DMS 273 treated with DMSO at 0.1 percent for 48 hours (cell line): ENCODE measurements around the gene TNFRSF4.

Source experiments
- DNase-seq: peaks from one replicate; lab custom pipeline; 2025; lab: John Stamatoyannopoulos, UW

TNFRSF4 gene

DNA sequence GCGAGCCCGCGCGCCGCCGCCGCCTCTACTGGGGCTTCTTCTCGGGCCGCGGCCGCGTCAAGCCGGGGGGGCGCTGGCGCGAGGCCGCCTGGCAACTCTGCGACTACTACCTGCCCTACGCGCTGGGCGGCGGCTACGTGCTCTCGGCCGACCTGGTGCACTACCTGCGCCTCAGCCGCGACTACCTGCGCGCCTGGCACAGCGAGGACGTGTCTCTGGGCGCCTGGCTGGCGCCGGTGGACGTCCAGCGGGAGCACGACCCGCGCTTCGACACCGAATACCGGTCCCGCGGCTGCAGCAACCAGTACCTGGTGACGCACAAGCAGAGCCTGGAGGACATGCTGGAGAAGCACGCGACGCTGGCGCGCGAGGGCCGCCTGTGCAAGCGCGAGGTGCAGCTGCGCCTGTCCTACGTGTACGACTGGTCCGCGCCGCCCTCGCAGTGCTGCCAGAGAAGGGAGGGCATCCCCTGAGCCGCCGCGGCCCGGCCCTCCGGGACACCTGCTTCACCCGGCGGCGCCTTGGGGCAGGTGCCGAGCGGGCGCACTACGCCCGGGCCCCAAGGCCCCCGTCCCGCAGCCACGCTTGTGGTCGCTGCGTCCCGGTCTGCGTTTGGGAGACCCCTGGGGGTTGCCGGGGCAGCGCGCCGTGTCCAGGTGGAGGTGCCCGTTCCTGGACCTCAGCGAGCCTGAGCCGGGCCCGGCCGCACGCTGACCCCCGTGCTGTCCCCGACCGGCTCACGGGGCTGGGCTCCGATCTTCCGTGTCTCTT, 19.0 kb upstream of the TNFRSF4 start:
- DNase-seq = no peak

GRCh38 chr1:1232208-1232795, 18.3 kb upstream of the TNFRSF4 start, which contains the start of gene B3GALT6:
TSS of gene B3GALT6 (plus strand) at chr1:1232237. CDS start at chr1:1232279, 42 bp downstream.
- no peak for DNase-seq

DNA sequence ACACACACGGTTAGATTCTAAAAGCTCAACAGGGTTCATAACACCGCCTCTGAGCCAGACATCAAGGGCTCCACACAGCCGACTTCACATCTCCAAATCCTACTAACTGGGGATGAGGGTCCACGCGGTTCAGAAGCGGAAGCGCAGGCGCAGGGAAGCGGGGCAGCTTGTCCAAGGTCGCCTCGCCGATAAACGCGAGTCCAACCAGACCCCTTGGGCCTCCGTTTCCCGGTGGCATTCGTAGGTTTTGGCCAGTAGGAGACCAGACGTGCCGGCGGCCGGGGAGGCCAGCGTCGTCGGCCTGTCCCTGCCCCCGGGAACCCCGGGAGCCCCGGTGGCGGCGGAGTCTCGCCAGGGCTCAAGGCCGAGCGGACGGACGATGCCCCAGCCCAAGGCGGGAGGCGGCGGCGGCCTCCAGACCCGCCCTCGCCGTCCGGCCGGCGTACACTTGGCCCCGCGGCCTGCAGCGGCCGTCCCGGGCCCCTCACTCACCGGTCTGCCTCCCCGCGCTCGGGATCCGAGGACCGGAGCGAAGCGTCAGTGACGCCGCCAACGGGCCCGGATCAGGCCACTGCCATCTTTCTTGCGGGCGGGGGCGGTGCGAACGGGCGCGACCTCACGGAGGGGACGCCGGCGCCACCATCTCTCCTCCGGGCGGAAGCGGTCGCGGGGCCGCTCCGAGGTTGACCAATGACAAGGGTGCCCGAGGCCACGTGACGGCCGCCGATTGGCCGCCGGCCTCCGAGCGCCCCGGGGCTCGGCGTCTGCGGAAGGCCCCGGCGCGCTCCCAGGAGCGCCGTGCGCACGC, 17.7 kb upstream of the TNFRSF4 start, which contains the start of gene SDF4:
SDF4 (minus strand) TSS at position 602 of the 808 bp plus-strand sequence. CDS start 3,229 bp downstream, outside the sequence.
- DNase-seq = peak; percentile 87

DNA sequence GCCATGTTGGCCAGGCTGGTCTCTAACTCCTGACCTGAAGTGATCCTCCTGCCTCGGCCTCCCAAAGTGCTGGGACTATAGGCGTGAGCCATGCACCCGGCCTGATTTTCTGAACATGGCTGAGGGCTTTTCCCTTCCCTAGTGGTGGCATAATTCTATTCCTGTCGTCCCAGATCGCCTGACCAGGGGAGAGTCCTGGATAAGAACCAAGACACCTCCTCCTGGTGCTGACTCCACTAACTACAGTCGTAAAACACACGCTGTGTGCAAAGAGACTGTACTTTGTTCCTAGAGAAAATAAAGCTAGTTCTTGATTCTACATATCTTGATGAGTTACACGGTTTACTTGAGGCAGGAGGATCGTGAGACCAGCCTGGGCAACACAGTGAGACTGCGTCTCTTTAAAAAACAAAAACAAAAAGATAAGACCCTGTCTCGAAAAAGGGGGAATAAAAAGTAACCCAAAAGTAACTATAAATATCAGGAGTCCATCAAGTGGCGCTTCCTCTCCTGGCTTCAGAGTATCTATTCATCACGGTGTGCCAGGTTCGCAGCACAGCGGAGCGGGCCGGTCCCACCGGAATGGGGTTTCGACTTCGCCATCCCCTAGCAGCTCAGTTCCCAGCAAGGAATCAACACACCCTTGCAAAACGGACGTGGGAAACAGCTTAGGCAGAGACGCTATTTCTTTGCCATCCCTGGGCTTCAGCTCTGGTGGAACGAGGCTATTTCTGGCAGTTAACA, 16.9 kb upstream of the TNFRSF4 start:
- no peak for DNase-seq

DNA sequence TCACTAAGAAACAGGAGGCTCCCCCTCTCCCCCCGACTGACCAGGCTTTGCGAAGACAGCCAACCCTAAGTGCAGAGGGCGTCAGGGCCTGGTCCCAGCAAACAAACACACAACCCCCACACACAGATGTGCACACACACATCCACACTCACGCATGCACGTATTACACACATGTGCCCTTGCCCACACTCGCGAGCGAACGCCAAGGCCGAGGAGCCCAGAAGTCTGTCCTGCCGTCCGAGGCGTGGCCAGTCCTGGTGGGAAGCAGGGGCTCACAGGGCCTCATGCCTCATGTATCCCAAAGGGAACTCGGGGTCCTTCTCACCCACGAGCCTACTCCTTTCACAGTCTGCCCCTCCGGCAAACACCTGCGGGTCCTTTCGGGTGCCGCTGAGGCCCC, 15.8 kb upstream of the TNFRSF4 start:
- no peak for DNase-seq

GRCh38 chr1:1228596-1229321, 14.8 kb upstream of the TNFRSF4 start:
- no peak for DNase-seq

DNA sequence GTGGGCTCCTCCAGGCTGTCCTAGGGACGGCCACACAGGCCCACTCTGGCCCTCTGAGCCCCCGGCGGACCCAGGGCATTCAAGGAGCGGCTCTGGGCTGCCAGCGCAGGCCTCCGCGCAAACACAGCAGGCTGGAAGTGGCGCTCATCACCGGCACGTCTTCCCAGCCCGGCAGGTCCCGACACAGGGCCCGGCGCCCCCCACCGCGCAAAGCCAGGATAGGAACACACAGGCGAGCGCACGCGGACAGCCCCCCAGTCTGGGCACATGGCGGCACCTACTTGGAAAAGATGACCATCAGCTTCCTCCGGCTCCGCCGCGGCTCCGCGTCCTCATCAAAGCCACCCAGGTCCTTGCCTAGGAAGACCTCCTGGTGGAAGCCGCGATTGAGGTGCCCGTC, 14.2 kb upstream of the TNFRSF4 start:
- no peak for DNase-seq

- no peak for DNase-seq
Observed at GRCh38 chr1:1227386-1227785, 13.4 kb upstream of the TNFRSF4 start.

GRCh38 chr1:1226566-1227362, 12.8 kb upstream of the TNFRSF4 start:
- no peak for DNase-seq

- DNase-seq = no peak
Observed at GRCh38 chr1:1225913-1226312, 12.0 kb upstream of the TNFRSF4 start.

DNA sequence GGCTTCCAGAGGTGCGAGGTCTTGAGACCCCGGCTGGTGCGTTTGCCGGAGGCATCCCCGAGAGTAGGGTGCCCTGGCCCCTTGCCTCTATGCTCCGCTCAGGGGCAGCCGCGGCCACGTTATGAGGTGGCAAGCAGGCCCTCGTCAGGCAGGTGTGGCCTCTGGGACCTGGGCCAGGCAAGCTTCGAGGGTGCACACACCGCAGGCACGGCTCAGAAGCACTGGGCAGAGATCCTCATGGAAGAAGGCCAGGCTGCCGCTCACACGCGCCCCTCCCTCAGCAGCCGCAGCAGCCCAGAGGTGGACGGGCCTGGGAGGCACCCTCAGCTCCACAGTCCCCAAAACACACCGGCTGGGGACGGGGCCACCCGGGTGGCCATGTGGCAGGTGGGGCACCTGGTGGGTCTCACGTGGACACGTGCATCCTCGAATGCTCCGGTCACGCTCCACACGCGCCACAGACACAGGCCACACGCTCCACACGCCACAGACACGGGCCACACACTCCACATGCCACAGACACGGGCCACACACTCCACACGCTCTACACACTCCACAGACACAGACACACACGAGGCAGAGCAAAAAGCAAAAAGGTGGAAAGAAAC, 11.4 kb upstream of the TNFRSF4 start:
- DNase-seq = no peak

- DNase-seq = no peak
Observed at GRCh38 chr1:1223891-1224290, 9.9 kb upstream of the TNFRSF4 start.

- DNase-seq = no peak
Observed at GRCh38 chr1:1223321-1223720, 9.4 kb upstream of the TNFRSF4 start.

DNA sequence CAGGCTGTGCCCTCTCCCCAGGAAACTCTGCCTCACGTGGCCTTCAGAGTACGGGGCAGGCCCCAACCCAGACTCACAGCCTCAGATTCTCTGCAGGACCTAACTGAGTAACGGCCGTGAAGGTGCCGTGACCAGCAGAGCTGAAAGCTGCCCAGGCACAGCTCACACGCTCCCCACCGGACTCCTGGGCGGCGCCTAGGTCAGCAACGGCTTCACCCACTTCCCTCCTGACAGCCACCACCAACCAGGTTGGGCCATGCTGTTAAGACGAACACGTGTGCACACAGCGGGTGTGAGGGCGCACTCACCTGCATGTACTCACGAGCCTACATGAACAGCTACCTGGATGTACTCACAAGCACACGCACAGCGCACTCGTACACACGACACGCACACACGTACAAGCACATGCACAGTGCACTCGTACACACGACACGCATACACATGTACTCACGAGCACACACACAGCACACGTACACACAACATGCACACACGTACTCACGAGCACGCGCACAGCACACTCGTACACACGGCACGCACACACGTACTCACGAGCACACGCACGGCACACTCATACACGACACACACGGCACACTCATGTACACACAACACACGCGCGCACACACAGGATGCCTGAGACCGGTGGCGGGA, 8.7 kb upstream of the TNFRSF4 start:
- no peak for DNase-seq

DNA sequence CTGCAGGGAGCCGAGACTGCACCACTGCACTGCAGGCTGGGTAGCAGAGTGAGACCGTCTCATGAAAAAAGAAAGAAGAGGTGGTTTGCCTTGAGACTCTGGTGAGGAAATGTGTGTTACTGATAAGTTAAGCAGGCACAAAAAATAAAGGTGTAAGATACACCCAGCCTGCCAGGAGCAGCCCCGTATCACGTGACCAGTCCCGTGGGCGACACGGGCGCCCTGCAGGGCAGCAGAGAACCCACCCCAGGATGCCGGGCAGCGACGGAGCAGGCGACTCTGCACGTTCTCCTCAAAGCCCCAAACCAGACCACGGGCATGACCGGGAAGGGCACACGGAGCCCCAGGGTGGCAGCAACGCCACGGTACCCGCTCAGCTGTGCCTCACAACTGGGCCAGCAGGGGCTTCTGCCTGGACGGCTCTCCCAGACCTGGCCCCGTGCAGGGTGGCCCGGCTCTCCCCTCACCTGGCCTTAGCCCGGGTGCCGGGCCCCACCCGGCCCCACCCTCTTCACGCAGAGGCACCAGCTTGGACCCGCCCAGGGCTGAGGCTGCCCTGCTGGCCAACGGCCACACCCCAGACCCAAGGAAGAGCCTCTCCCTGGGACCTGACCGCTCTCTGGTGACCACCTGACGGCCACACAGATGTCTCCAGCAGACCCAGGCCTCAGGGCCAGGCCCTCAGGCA, 8.1 kb upstream of the TNFRSF4 start:
- DNase-seq = no peak

DNA sequence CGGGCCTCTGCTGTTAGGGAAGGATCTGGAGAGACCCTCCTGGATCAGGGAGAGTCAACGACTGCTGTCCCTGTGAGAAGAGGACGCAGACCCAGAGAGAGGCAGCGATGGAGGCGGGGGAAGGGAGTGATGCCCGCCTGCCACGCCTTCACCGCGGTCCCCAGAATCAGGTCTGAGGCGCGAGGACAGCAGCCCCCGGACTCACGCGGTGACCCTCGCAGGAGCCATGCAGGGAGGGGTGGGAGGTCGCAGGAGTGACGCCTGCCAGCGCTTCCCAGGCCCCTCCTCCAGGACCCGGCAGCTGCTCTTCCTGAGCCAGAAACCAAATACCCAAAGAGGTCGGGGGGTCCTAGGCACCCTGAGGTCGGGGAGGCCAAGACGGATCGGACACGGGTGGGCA, 6.2 kb upstream of the TNFRSF4 start:
- no peak for DNase-seq

- no peak for DNase-seq
Observed at GRCh38 chr1:1219341-1219740, 5.4 kb upstream of the TNFRSF4 start.

- no peak for DNase-seq
Observed at GRCh38 chr1:1218524-1219200, 4.7 kb upstream of the TNFRSF4 start.
